GM12874 (cell line): ENCODE measurements around the gene MTMR1.

ENCODE experiments used
- CTCF ChIP-seq: IDR thresholded peaks from 2 replicates; pipeline ENCODE4 v1.5.1; 2011; ENCODE audit warnings: low read depth, mild to moderate bottlenecking, control low read depth, low read length, moderate library complexity; ENCODE audit not compliant: insufficient read depth

MTMR1 gene

GRCh38 chrX:150763303-150763797 lies 70.2 kb downstream of the MTMR1 start:
- TF ChIP-seq CTCF: no peak

GRCh38 chrX:150763810-150764209 lies 70.6 kb downstream of the MTMR1 start:
- TF ChIP-seq CTCF: no peak

GRCh38 chrX:150765237-150765636 lies 72.0 kb downstream of the MTMR1 start:
- no peak for TF ChIP-seq CTCF

- TF ChIP-seq CTCF: no peak
These were observed 72.7 kb downstream of the MTMR1 start for GRCh38 chrX:150765782-150766350.

GRCh38 chrX:150766351-150767044 lies 73.3 kb downstream of the MTMR1 start:
- TF ChIP-seq CTCF: no peak

GRCh38 chrX:150767045-150767395 lies 73.8 kb downstream of the MTMR1 start:
- TF ChIP-seq CTCF: no peak

GRCh38 chrX:150767475-150768131 lies 74.4 kb downstream of the MTMR1 start:
- no peak for TF ChIP-seq CTCF
